Mucosa of rectum (tissue), 2 donors: ENCODE data around the gene MRPS27.

Experiments used
- H3K27ac ChIP-seq, 2 donors: one replicate each; pipeline ENCODE4 v1.7.0; 2013; ENCODE audit warnings: inconsistent platforms in 2 of 2, low read depth in 2 of 2, low read length in 2 of 2
- H3K27me3 ChIP-seq, 2 donors: one replicate each; pipeline ENCODE4 v1.7.0; 2013; ENCODE audit warnings: low read length in 2 of 2; ENCODE audit not compliant: control insufficient read depth in 2 of 2, insufficient read depth in 2 of 2
- H3K36me3 ChIP-seq, 2 donors: one replicate each; pipeline ENCODE4 v1.7.0; 2013; ENCODE audit warnings: low read length in 2 of 2; ENCODE audit not compliant: control insufficient read depth in 2 of 2, insufficient read depth in 2 of 2
- H3K4me1 ChIP-seq, 2 donors: one replicate each; pipeline ENCODE4 v1.7.0; 2013; ENCODE audit warnings: low read length in 2 of 2, mild to moderate bottlenecking in 1 of 2; ENCODE audit not compliant: control insufficient read depth in 2 of 2, insufficient read depth in 2 of 2
- H3K4me3 ChIP-seq, 2 donors: one replicate each; pipeline ENCODE4 v1.7.0; 2013; ENCODE audit warnings: low read length in 2 of 2
- H3K9ac ChIP-seq, 2 donors: one replicate each; pipeline ENCODE4 v1.7.0; 2013; ENCODE audit warnings: low read length in 2 of 2, low read depth in 1 of 2, mild to moderate bottlenecking in 1 of 2
- H3K9me3 ChIP-seq, 2 donors: one replicate each; pipeline ENCODE4 v1.7.0; 2013; ENCODE audit warnings: low read length in 2 of 2; ENCODE audit not compliant: control insufficient read depth in 2 of 2
- donor health status: healthy.
- donor health status: Normal muscosa, but diverticular disease.

MRPS27 gene

GRCh38 chr5:72225741-72226140, 94.3 kb downstream of the MRPS27 start:
- Histone ChIP-seq H3K4me1 (no peaks in the 10 kb centered on the region), H3K27ac (no peak overlapping the region), H3K36me3 (peaks cover 32 to 41% of the 10 kb centered on the region in 2 donors), H3K4me3 (no peak overlapping the region), H3K9ac (no peak overlapping the region), H3K27me3 (no peaks in the 10 kb centered on the region), H3K9me3 (no peaks in the 10 kb centered on the region)

GRCh38 chr5:72224946-72225463, 95.0 kb downstream of the MRPS27 start:
- Histone ChIP-seq H3K27ac (no peak overlapping the region), H3K9ac (no peak overlapping the region), H3K4me3 (no peak overlapping the region), H3K27me3 (no peaks in the 10 kb centered on the region), H3K4me1 (no peaks in the 10 kb centered on the region), H3K9me3 (no peaks in the 10 kb centered on the region), H3K36me3 (peaks cover 38 to 46% of the 10 kb centered on the region in 2 donors)

GRCh38 chr5:72223371-72223770, 96.7 kb downstream of the MRPS27 start:
- Histone ChIP-seq H3K36me3 (peaks cover 45 to 61% of the 10 kb centered on the region in 2 donors), H3K27me3 (no peaks in the 10 kb centered on the region), H3K4me1 (no peaks in the 10 kb centered on the region), H3K27ac (no peak overlapping the region), H3K4me3 (no peak overlapping the region), H3K9me3 (no peaks in the 10 kb centered on the region), H3K9ac (no peak overlapping the region)

DNA sequence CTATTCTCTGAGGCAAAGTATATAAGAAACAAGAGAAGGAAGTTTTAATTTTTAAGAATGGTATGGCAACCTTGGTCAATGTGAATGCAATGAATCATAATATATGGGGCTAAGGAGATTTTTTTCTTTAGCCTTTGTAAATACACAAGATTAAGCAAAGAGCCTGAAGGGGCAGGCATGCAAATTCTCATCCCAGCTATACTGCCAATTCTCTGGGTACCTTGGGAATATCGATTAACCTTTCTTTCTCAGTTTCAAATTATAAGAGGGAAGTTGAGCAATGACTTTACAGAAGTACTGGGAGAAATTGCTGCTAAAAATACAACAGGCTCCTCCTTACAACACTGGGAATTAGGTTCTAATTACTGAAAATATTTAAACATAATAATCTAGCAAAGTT, 97.5 kb downstream of the MRPS27 start:
- Histone ChIP-seq H3K4me3 (no peak overlapping the region), H3K27me3 (no peaks in the 10 kb centered on the region), H3K27ac (no peak overlapping the region), H3K9ac (no peak overlapping the region), H3K9me3 (no peaks in the 10 kb centered on the region), H3K4me1 (no peaks in the 10 kb centered on the region), H3K36me3 (peaks cover 47 to 62% of the 10 kb centered on the region in 2 donors)

GRCh38 chr5:72221541-72221940, 98.5 kb downstream of the MRPS27 start:
- no peaks in the 10 kb centered on the region for H3K9me3 ChIP-seq
- H3K27me3 ChIP-seq, result no peaks in the 10 kb centered on the region
- no peak overlapping the region for H3K27ac ChIP-seq
- no peak overlapping the region for H3K9ac ChIP-seq
- no peaks in the 10 kb centered on the region for H3K4me1 ChIP-seq
- no peak overlapping the region for H3K4me3 ChIP-seq
- H3K36me3 ChIP-seq, result peaks cover 42 to 57% of the 10 kb centered on the region in 2 donors

DNA sequence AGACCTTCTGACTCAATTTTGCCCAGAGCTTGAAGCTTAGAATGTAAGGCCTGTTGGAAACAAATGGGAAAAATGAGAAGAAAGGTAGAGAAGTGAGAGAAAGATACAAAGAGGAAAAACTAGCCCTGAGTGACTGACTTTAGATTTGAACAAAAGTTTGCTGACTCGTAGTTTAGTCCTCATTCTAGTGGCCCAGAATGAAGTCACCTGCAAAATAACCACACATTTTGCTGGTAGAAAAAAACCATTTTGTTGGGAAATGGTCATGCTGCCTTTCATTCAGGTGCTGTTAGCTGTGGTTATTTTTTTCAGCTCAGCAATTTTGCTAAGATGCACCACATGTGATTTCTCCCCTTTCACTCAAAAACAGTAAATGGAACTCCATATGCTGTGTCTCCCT, 98.9 kb downstream of the MRPS27 start:
- Histone ChIP-seq H3K4me3 (no peak overlapping the region), H3K27ac (no peak overlapping the region), H3K4me1 (no peaks in the 10 kb centered on the region), H3K27me3 (no peaks in the 10 kb centered on the region), H3K36me3 (peaks cover 38 to 57% of the 10 kb centered on the region in 2 donors), H3K9ac (no peak overlapping the region), H3K9me3 (no peaks in the 10 kb centered on the region)

DNA sequence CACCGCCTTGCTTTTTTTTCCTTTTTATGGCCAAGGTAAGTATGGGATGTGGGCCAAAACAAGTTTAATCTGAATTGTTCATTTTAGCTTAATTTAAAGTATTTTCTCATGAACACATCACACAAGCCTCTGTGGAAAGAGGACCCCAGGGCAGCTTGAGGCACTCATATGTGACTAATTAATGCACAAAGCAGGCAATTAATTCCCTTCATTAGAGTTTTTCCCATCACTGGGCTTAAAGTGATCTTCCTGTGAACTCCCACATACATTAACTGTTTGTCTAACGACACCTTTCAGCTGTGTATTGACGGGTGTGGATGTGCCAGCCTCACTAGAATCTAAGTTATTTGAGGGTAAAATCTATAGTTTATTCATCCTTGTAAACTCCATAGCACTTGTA, 103.3 kb downstream of the MRPS27 start:
- no peaks in the 10 kb centered on the region for H3K9me3 ChIP-seq

DNA sequence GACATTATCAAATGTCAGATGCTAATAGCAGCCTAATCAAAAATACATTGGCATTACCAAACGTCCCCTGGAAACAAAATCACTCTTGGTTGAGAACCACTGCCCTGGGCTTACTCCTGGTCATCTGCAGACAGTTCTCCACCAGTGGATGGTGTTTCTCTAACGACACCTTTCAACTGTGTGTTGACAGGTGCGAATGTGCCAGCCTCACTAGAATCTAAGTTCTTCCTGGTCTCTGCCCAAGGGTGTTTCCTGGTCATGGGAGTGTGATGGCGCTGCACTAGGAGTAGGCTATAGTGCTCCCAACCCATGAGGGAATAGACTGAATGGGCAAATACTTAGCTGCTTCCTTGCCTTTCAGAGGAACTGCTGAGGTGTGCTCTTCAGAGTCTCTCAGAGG, 105.9 kb downstream of the MRPS27 start:
- no peak overlapping the region for H3K27ac ChIP-seq
- H3K9ac ChIP-seq, result no peak overlapping the region
- H3K9me3 ChIP-seq, result no peaks in the 10 kb centered on the region

More for the DNA sequence above, 103.3 kb downstream of the MRPS27 start:
- Histone ChIP-seq H3K36me3 (peaks cover 17 to 30% of the 10 kb centered on the region in 2 donors), H3K9ac (no peak overlapping the region), H3K27ac (no peak overlapping the region), H3K4me1 (no peaks in the 10 kb centered on the region), H3K4me3 (no peak overlapping the region), H3K27me3 (no peaks in the 10 kb centered on the region)

DNA sequence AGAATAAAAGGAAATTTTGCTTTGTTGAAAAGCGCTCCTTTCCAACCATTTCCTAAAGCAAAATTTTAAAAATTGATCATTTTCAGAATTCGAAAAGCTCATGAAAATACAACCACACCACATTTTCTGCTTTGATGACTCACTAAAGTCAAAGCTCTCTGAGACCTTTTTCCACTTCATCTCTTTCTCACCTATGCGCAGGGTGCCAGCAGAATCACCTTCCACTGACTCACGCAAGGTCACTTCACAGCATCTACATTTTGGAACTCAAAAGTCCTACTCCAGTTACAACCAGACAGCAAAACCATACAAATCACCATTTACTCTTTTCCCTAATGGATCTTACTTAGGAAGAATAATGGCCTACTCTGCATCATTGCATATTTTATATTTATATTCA, 106.6 kb downstream of the MRPS27 start:
- Histone ChIP-seq H3K36me3 (peaks cover 3 to 4% of the 10 kb centered on the region in 2 donors), H3K4me3 (no peak overlapping the region), H3K4me1 (peaks cover 0 to 4% of the 10 kb centered on the region in 2 donors), H3K27ac (no peak overlapping the region), H3K9me3 (no peaks in the 10 kb centered on the region), H3K27me3 (no peaks in the 10 kb centered on the region), H3K9ac (no peak overlapping the region)

More for the DNA sequence above, 105.9 kb downstream of the MRPS27 start:
- H3K4me1 ChIP-seq, result peaks cover 0 to 4% of the 10 kb centered on the region in 2 donors
- H3K36me3 ChIP-seq, result peaks cover 6 to 11% of the 10 kb centered on the region in 2 donors
- no peaks in the 10 kb centered on the region for H3K27me3 ChIP-seq
- H3K4me3 ChIP-seq, result no peak overlapping the region

DNA sequence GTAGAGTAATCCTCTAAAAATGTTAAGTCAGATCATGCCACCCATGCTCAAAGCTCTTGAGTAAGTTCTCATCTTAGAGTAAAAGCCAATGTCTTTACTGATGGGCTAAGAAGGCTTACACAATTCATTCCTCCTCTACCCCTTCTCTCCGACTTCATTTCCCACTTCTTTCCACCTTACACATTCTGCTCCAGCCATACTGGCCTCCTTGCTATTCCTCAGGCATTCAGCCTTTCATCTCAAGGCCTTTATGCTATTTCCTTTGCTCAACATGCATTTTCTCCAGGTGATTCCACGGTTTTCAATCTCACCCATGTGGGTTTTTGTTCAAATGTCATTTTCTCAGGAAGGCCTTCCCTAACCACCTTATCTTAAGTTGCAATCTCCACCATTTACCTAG, 107.9 kb downstream of the MRPS27 start:
- Histone ChIP-seq H3K36me3 (no peaks in the 10 kb centered on the region), H3K9me3 (no peaks in the 10 kb centered on the region), H3K4me1 (peaks cover 0 to 4% of the 10 kb centered on the region in 2 donors), H3K27ac (no peak overlapping the region), H3K27me3 (no peaks in the 10 kb centered on the region), H3K9ac (no peak overlapping the region), H3K4me3 (no peak overlapping the region)
